ENCODE data around the gene TCTN1. TPM values are rescaled to one million over a fixed set of nuclear protein-coding genes. Genes with fewer than 3 reads are reported as not detected.

TCTN1 gene
- total and polyA plus RNA-seq, 2 of the 13 experiments (the other 11 are each of a cell fraction or from before 2014, with no cell fraction given) = 13.6 to 16.0 TPM

GRCh38 chr12:110613771-110614684 lies at the start of gene TCTN1 (continued):
- TF ChIP-seq TRAFD1 (CRISPR knock-in tag; IDR thresholded peaks at IDR 0.05; ENCODE audit: borderline replicate concordance) = no peak
- 0 out of 2 replicates have a peak, but pooled peaks have one; percentile 47 for TF ChIP-seq ZNF775 (CRISPR knock-in tag; IDR thresholded peaks at IDR 0.05; ENCODE audit: borderline replicate concordance)
- TF ChIP-seq ZSCAN20 (CRISPR knock-in tag; IDR thresholded peaks at IDR 0.05; ENCODE audit: borderline replicate concordance) = 0 out of 2 replicates have a peak, but pooled peaks have one; percentile 40
- TF ChIP-seq KDM2A (CRISPR knock-in tag; IDR thresholded peaks at IDR 0.05; ENCODE audit: borderline replicate concordance, low read depth) = peak; percentile 84
- TF ChIP-seq ZNF614 (CRISPR knock-in tag; IDR thresholded peaks at IDR 0.05; ENCODE audit: borderline replicate concordance) = peak; percentile 22; the same call in 1 of the 2 replicates
- no peak for TF ChIP-seq ZSCAN12 (CRISPR knock-in tag; IDR thresholded peaks at IDR 0.05)
- no peak for TF ChIP-seq ZNF530 (CRISPR knock-in tag; IDR thresholded peaks at IDR 0.05; ENCODE audit: low read depth)
- TF ChIP-seq AHR (CRISPR knock-in tag; IDR thresholded peaks at IDR 0.05) = no peak; the same call in 1 of the 2 replicates
- no peak for TF ChIP-seq ZNF75D (CRISPR knock-in tag; IDR thresholded peaks at IDR 0.05; ENCODE audit: borderline replicate concordance)
- no peak for TF ChIP-seq FIP1L1 (IDR thresholded peaks at IDR 0.05; ENCODE audit: borderline replicate concordance, insufficient read depth, low read depth, low read length)
- no peak for TF ChIP-seq JDP2 (CRISPR knock-in tag; IDR thresholded peaks at IDR 0.05; ENCODE audit: borderline replicate concordance)
- TF ChIP-seq ZNF547 (CRISPR knock-in tag; IDR thresholded peaks at IDR 0.05) = peak; percentile 81
- no peak for TF ChIP-seq ZNF138 (CRISPR knock-in tag; IDR thresholded peaks at IDR 0.05; ENCODE audit: low read depth)
- TF ChIP-seq ZBTB8A (CRISPR knock-in tag; IDR thresholded peaks at IDR 0.05; ENCODE audit: borderline replicate concordance, low read depth) = no peak
- no peak for TF ChIP-seq E2F2 (CRISPR knock-in tag; IDR thresholded peaks at IDR 0.05; ENCODE audit: borderline replicate concordance)
- peak; percentile 90 for TF ChIP-seq KAT8 (CRISPR knock-in tag; IDR thresholded peaks at IDR 0.05)
- TF ChIP-seq CCAR2 (optimal IDR thresholded peaks at IDR 0.05; ENCODE audit: low read depth, low read length) = no peak
- TF ChIP-seq PTBP1 (IDR thresholded peaks at IDR 0.05; ENCODE audit: low read depth, low read length, poor library complexity, severe bottlenecking) = no peak
- TF ChIP-seq ZNF781 (CRISPR knock-in tag; IDR thresholded peaks at IDR 0.05; ENCODE audit: borderline replicate concordance, not compliant biosample characterization) = peak; percentile 75
- TF ChIP-seq AKAP8 (CRISPR knock-in tag; IDR thresholded peaks at IDR 0.05) = no peak
- TF ChIP-seq NR2F1 (CRISPR knock-in tag; IDR thresholded peaks at IDR 0.05) = no peak
- peak; percentile 98 for TF ChIP-seq ZFX (CRISPR knock-in tag; IDR thresholded peaks at IDR 0.05; ENCODE audit: low read depth)
